ENCODE measurements around the gene GORASP1. TPM values are rescaled to one million over a fixed set of nuclear protein-coding genes. Genes with fewer than 3 reads are reported as not detected.
"Not testable (repeated sequence)": the region's sequence is repeated elsewhere in the genome, so short reads cannot be mapped to it uniquely, and the experiment has no call there.

The GORASP1 gene
- total RNA-seq, 1 donor from 2014 or later, result 52.8 TPM

DNA sequence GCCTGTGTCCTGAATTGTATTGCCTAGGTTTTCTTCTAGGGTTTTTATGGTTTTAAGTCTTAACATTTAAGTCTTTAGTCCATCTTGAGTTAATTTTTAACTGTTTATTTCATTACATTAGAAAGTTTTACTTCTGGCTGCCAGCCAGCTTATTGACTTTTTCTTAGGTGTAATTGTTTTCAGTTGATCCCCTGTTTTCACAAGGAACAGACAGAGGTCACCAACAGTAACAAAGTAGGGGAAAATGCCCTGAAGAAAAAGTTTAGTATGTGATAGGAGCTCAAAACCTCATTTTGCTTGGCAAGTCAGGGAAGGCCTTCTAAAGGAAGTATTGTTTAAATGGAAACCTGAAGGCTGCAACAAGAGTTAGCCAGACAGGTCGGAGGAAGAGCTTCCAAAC lies 45.2 kb downstream of the GORASP1 start:
- H3K4me3 Mint-ChIP-seq (ENCODE audit: unreplicated experiment), result no peak overlapping the region
- DNase-seq (ENCODE audit: low spot score), result no peak
- no peaks in the 10 kb centered on the region for H3K36me3 Mint-ChIP-seq (ENCODE audit: low read depth)
- H3K27me3 Mint-ChIP-seq (ENCODE audit: low read depth), result no peaks in the 10 kb centered on the region
- H3K27ac Mint-ChIP-seq (ENCODE audit: unreplicated experiment), result no peak overlapping the region
- TF ChIP-seq, protein P1, sequence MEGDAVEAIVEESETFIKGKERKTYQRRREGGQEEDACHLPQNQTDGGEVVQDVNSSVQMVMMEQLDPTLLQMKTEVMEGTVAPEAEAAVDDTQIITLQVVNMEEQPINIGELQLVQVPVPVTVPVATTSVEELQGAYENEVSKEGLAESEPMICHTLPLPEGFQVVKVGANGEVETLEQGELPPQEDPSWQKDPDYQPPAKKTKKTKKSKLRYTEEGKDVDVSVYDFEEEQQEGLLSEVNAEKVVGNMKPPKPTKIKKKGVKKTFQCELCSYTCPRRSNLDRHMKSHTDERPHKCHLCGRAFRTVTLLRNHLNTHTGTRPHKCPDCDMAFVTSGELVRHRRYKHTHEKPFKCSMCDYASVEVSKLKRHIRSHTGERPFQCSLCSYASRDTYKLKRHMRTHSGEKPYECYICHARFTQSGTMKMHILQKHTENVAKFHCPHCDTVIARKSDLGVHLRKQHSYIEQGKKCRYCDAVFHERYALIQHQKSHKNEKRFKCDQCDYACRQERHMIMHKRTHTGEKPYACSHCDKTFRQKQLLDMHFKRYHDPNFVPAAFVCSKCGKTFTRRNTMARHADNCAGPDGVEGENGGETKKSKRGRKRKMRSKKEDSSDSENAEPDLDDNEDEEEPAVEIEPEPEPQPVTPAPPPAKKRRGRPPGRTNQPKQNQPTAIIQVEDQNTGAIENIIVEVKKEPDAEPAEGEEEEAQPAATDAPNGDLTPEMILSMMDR (IDR thresholded peaks at IDR 0.05), result no peak
- no peaks in the 10 kb centered on the region for H3K9me3 Mint-ChIP-seq (ENCODE audit: low read depth)
- peaks cover 28% of the 10 kb centered on the region for H3K4me1 Mint-ChIP-seq (ENCODE audit: low read depth)

DNA sequence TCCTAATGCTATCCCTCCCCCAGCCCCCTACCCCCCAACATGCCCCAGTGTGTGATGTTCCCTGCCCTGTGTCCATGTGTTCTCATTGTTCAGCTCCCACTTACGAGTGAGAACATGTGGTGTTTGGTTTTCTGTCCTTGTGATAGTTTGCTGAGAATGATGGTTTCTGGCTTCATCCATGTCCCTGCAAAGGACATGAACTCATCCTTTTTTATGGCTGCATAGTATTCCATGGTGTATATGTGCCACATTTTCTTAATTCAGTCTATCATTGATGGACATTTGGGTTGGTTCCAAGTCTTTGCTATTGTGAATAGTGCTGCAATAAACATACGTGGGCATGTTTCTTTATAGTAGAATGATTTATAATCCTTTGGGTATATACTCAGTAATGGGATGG lies 46.2 kb downstream of the GORASP1 start:
- H3K27ac Mint-ChIP-seq (ENCODE audit: unreplicated experiment); H3K9me3 Mint-ChIP-seq (ENCODE audit: low read depth); H3K4me3 Mint-ChIP-seq (ENCODE audit: unreplicated experiment); DNase-seq (ENCODE audit: low spot score); H3K27me3 Mint-ChIP-seq (ENCODE audit: low read depth); H3K36me3 Mint-ChIP-seq (ENCODE audit: low read depth): not testable (repeated sequence)
- peaks cover 31% of the 10 kb centered on the region for H3K4me1 Mint-ChIP-seq (ENCODE audit: low read depth)

DNA sequence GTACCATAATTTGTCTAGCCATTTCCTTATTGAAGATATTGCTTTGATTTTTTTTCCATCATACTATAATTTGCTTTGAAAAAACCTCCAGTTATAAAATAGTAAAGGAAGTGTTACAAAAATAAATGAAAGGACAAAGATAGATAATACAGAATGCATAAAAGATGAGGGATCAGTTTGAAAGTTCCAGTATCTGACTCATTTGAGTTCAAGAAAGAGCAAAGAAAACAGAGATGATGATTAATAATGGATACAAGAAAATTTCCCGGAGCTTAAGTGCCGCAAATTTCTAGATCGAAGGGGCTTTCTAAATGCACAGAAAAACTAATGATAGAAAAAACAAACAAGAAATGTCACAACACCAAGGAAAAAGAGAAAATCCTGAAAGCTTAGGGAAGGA lies 51.3 kb downstream of the GORASP1 start:
- DNase-seq (ENCODE audit: low spot score), result no peak
- Mint-ChIP-seq H3K27ac (ENCODE audit: unreplicated experiment) (no peak overlapping the region), H3K9me3 (ENCODE audit: low read depth) (no peaks in the 10 kb centered on the region), H3K27me3 (ENCODE audit: low read depth) (no peaks in the 10 kb centered on the region), H3K36me3 (ENCODE audit: low read depth) (no peaks in the 10 kb centered on the region), H3K4me1 (ENCODE audit: low read depth) (peaks cover 27% of the 10 kb centered on the region), H3K4me3 (ENCODE audit: unreplicated experiment) (no peak overlapping the region)
- TF ChIP-seq, protein P1 (IDR thresholded peaks at IDR 0.05), result no peak

DNA sequence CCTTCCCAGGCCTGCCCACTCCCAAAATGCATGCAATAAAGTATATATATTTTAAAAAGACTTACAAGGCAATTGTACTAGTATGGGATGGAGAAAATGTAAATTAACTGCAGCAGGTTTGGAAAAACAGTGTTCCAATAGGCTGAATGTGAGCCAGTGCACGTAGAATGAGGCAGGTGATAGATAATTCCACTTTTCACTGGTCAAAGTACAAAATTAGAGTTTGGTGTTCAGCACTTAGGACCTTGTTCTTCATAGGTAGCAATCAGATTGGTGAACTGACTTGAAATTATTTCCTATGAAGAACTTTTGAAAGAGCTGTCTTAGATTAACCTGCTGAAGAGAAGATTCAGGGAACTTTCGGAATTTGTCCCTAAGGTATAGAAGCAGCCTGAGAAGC lies 53.7 kb downstream of the GORASP1 start:
- H3K27me3 Mint-ChIP-seq (ENCODE audit: low read depth), result peaks cover 2% of the 10 kb centered on the region
- TF ChIP-seq, protein P1 (IDR thresholded peaks at IDR 0.05), result no peak
- H3K27ac Mint-ChIP-seq (ENCODE audit: unreplicated experiment), result no peak overlapping the region
- no peak overlapping the region for H3K4me3 Mint-ChIP-seq (ENCODE audit: unreplicated experiment)
- no peaks in the 10 kb centered on the region for H3K9me3 Mint-ChIP-seq (ENCODE audit: low read depth)
- DNase-seq (ENCODE audit: low spot score), result no peak
- H3K4me1 Mint-ChIP-seq (ENCODE audit: low read depth), result peaks cover 24% of the 10 kb centered on the region
- H3K36me3 Mint-ChIP-seq (ENCODE audit: low read depth), result no peaks in the 10 kb centered on the region

DNA sequence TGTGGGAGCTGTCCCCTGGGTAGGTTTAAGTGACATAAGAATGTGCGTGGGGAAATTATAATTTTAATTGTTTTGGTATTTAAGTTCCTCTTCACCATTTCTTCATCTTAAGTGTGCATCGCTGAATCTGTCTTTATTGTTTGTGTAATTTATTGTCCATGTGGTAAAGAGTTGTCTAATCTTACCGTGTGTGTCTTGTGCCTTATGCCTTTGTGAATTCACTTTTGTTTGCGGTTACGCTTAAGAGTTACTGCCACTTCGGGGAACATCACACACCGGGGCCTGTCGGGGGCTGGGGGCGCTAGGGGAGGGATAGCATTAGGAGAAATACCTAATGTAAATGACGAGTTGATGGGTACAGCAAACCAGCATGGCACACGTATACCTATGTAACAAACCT lies 54.8 kb downstream of the GORASP1 start:
- Mint-ChIP-seq H3K4me1 (ENCODE audit: low read depth) (peaks cover 24% of the 10 kb centered on the region), H3K9me3 (ENCODE audit: low read depth) (no peaks in the 10 kb centered on the region), H3K4me3 (ENCODE audit: unreplicated experiment) (peak overlapping the region; percentile 89), H3K27me3 (ENCODE audit: low read depth) (peaks cover 6% of the 10 kb centered on the region), H3K27ac (ENCODE audit: unreplicated experiment) (peak overlapping the region; percentile 28), H3K36me3 (ENCODE audit: low read depth) (no peaks in the 10 kb centered on the region)
- TF ChIP-seq, protein P1 (IDR thresholded peaks at IDR 0.05), result no peak
- no peak for DNase-seq (ENCODE audit: low spot score)
